ENCODE data around the gene HOXA10. TPM values are rescaled to one million over a fixed set of nuclear protein-coding genes. Genes with fewer than 3 reads are reported as not detected.

HOXA10 gene
- total RNA-seq, 1 donor from 2014 or later, result 36.7 TPM

- peak overlapping the region; percentile 13 for H3K4me3 ChIP-seq (ENCODE audit: low read depth, low read length)
- no peak for DNase-seq (ENCODE audit: low read depth)
- no peak for TF ChIP-seq CTCF (conservative IDR thresholded peaks at IDR 0.05; ENCODE audit: low read depth, low read length)
Observed at GRCh38 chr7:27176524-27176845, 2.4 kb upstream of the HOXA10 start.

- no peak for DNase-seq (ENCODE audit: low read depth)
- peak overlapping the region; percentile 13 for H3K4me3 ChIP-seq (ENCODE audit: low read depth, low read length)
- TF ChIP-seq CTCF (conservative IDR thresholded peaks at IDR 0.05; ENCODE audit: low read depth, low read length), result no peak
Observed at GRCh38 chr7:27175626-27176523, 1.8 kb upstream of the HOXA10 start.

- TF ChIP-seq CTCF (conservative IDR thresholded peaks at IDR 0.05; ENCODE audit: low read depth, low read length), result no peak
- no peak for DNase-seq (ENCODE audit: low read depth)
- H3K4me3 ChIP-seq (ENCODE audit: low read depth, low read length), result peak overlapping the region; percentile 74
Observed at GRCh38 chr7:27174874-27175625, 930 bp upstream of the HOXA10 start.

GRCh38 chr7:27173511-27173955 lies 587 bp downstream of the HOXA10 start:
- no peak for TF ChIP-seq CTCF (conservative IDR thresholded peaks at IDR 0.05; ENCODE audit: low read depth, low read length)
- DNase-seq (ENCODE audit: low read depth), result no peak
- peak overlapping the region; percentile 74 for H3K4me3 ChIP-seq (ENCODE audit: low read depth, low read length)

GRCh38 chr7:27172823-27173510 lies 1.2 kb downstream of the HOXA10 start:
- peak overlapping the region; percentile 74 for H3K4me3 ChIP-seq (ENCODE audit: low read depth, low read length)
- no peak for DNase-seq (ENCODE audit: low read depth)
- TF ChIP-seq CTCF (conservative IDR thresholded peaks at IDR 0.05; ENCODE audit: low read depth, low read length), result no peak

- no peak for TF ChIP-seq CTCF (conservative IDR thresholded peaks at IDR 0.05; ENCODE audit: low read depth, low read length)
- DNase-seq (ENCODE audit: low read depth), result no peak
- peak overlapping the region; percentile 74 for H3K4me3 ChIP-seq (ENCODE audit: low read depth, low read length)
Observed at GRCh38 chr7:27172315-27172774, 1.8 kb downstream of the HOXA10 start.
